ENCODE measurements around the gene OR51B5. TPM values are rescaled to one million over a fixed set of nuclear protein-coding genes. Genes with fewer than 3 reads are reported as not detected.
A peak's percentile ranks its signal among the peaks of the same experiment; 100 is the strongest.
"Not testable (repeated sequence)": the region's sequence is repeated elsewhere in the genome, so short reads cannot be mapped to it uniquely, and the experiment has no call there.

OR51B5 gene
- total and polyA plus RNA-seq, 2 experiments from 2014 or later: 1.1 to 3.6 TPM

- no peak overlapping the region for H3K27ac ChIP-seq
- no peaks in the 10 kb centered on the region for H3K4me1 ChIP-seq (ENCODE audit: low read depth)
- H3K4me3 ChIP-seq: no peak overlapping the region
These were observed 5.3 kb upstream of the OR51B5 start for GRCh38 chr11:5348551-5349194.

GRCh38 chr11:5345831-5346230, 2.5 kb upstream of the OR51B5 start:
- H3K27ac ChIP-seq: no peak overlapping the region

More at GRCh38 chr11:5348551-5349194, 5.3 kb upstream of the OR51B5 start:
- TF ChIP-seq CTCF (IDR thresholded peaks at IDR 0.05; ENCODE audit: low read depth, low read length): no peak
- Histone ChIP-seq H3K36me3 (no peaks in the 10 kb centered on the region), H3K27me3 (no peaks in the 10 kb centered on the region), H3K9me3 (ENCODE audit: low read depth) (no peaks in the 10 kb centered on the region)
- no peak for DNase-seq (ENCODE audit: low read depth in 1 of 2, low spot score in 1 of 2)

GRCh38 chr11:5339771-5340322, 3.5 kb downstream of the OR51B5 start:
- Histone ChIP-seq H3K27me3 (no peaks in the 10 kb centered on the region), H3K4me1 (ENCODE audit: low read depth) (no peaks in the 10 kb centered on the region), H3K27ac (no peak overlapping the region), H3K36me3 (no peaks in the 10 kb centered on the region), H3K4me3 (no peak overlapping the region), H3K9me3 (ENCODE audit: low read depth) (no peaks in the 10 kb centered on the region)
- no peak for TF ChIP-seq CTCF (IDR thresholded peaks at IDR 0.05; ENCODE audit: low read depth, low read length)
- no peak for DNase-seq (ENCODE audit: low read depth in 1 of 2, low spot score in 1 of 2)

More at GRCh38 chr11:5345831-5346230, 2.5 kb upstream of the OR51B5 start:
- Histone ChIP-seq H3K9me3 (ENCODE audit: low read depth) (no peaks in the 10 kb centered on the region), H3K4me3 (no peak overlapping the region), H3K36me3 (no peaks in the 10 kb centered on the region), H3K27me3 (no peaks in the 10 kb centered on the region), H3K4me1 (ENCODE audit: low read depth) (no peaks in the 10 kb centered on the region)
- DNase-seq (ENCODE audit: low read depth in 1 of 2, low spot score in 1 of 2): peak in 1 of 2 donors; percentile 2
- TF ChIP-seq CTCF (IDR thresholded peaks at IDR 0.05; ENCODE audit: low read depth, low read length): no peak

- not testable (repeated sequence) for H3K4me3 ChIP-seq; H3K27ac ChIP-seq; DNase-seq (ENCODE audit: low read depth in 1 of 2, low spot score in 1 of 2); H3K36me3 ChIP-seq; H3K4me1 ChIP-seq (ENCODE audit: low read depth); H3K9me3 ChIP-seq (ENCODE audit: low read depth); H3K27me3 ChIP-seq
These were observed 6.1 kb downstream of the OR51B5 start for GRCh38 chr11:5337253-5337652.

- Histone ChIP-seq H3K36me3 (no peaks in the 10 kb centered on the region), H3K4me3 (no peak overlapping the region), H3K9me3 (ENCODE audit: low read depth) (no peaks in the 10 kb centered on the region), H3K27ac (no peak overlapping the region), H3K27me3 (no peaks in the 10 kb centered on the region), H3K4me1 (ENCODE audit: low read depth) (no peaks in the 10 kb centered on the region)
- DNase-seq (ENCODE audit: low read depth in 1 of 2, low spot score in 1 of 2): peak in 1 of 2 donors; percentile 3
- TF ChIP-seq CTCF (IDR thresholded peaks at IDR 0.05; ENCODE audit: low read depth, low read length): no peak
These were observed 7.0 kb downstream of the OR51B5 start for GRCh38 chr11:5336331-5336730.

- no peaks in the 10 kb centered on the region for H3K9me3 ChIP-seq (ENCODE audit: low read depth)
- no peaks in the 10 kb centered on the region for H3K27me3 ChIP-seq
- H3K4me1 ChIP-seq (ENCODE audit: low read depth): no peaks in the 10 kb centered on the region
- TF ChIP-seq CTCF (IDR thresholded peaks at IDR 0.05; ENCODE audit: low read depth, low read length): no peak
- no peak for DNase-seq (ENCODE audit: low read depth in 1 of 2, low spot score in 1 of 2)
- H3K36me3 ChIP-seq: no peaks in the 10 kb centered on the region
- no peak overlapping the region for H3K4me3 ChIP-seq
- no peak overlapping the region for H3K27ac ChIP-seq
These were observed 8.2 kb downstream of the OR51B5 start for GRCh38 chr11:5335170-5335569.

Data from cardiac muscle cell (in vitro differentiated cells and primary cell).